ENCODE results near the gene ERC2.

Gene ERC2

GRCh38 chr3:56086355-56086754 lies 381.9 kb downstream of the ERC2 start:
- Histone ChIP-seq H3K79me2 (ENCODE audit: insufficient read depth, low read length) (no peaks in the 10 kb centered on the region), H3K4me3 (ENCODE audit: low read depth, low read length, poor library complexity, severe bottlenecking) (no peak overlapping the region), H3K9me3 (ENCODE audit: low read length) (no peaks in the 10 kb centered on the region), H4K20me1 (ENCODE audit: insufficient read depth, low read length) (no peaks in the 10 kb centered on the region), H3K27me3 (ENCODE audit: insufficient read depth, low read length) (no peaks in the 10 kb centered on the region), H3K9ac (ENCODE audit: low read length) (no peak overlapping the region), H3K4me1 (ENCODE audit: insufficient read depth, low read length, severe bottlenecking) (no peaks in the 10 kb centered on the region), H3K9me2 (ENCODE audit: low read depth, low read length) (0 out of 2 replicates have a peak, but pooled peaks cover 2% of the 10 kb centered on the region), H3K27ac (ENCODE audit: low read depth, low read length, poor library complexity, severe bottlenecking) (no peak overlapping the region), H2AFZ (ENCODE audit: low read length) (no peak overlapping the region), H3K36me3 (ENCODE audit: insufficient read depth, low read length) (no peaks in the 10 kb centered on the region), H3F3A (ENCODE audit: insufficient read depth, low read length) (no peaks in the 10 kb centered on the region), H3K4me2 (ENCODE audit: low read length) (no peak overlapping the region)
- TF ChIP-seq EZH2 (IDR thresholded peaks at IDR 0.05; ENCODE audit: borderline replicate concordance, low read length) = no peak
- TF ChIP-seq CTCF (IDR thresholded peaks at IDR 0.05; ENCODE audit: low read length) = no peak

GRCh38 chr3:56081246-56081645 lies 387.0 kb downstream of the ERC2 start:
- TF ChIP-seq EZH2 (IDR thresholded peaks at IDR 0.05; ENCODE audit: borderline replicate concordance, low read length) (no peak), CTCF (IDR thresholded peaks at IDR 0.05; ENCODE audit: low read length) (no peak)
- Histone ChIP-seq H3K4me2 (ENCODE audit: low read length) (no peak overlapping the region), H3K4me1 (ENCODE audit: insufficient read depth, low read length, severe bottlenecking) (no peaks in the 10 kb centered on the region), H3K27ac (ENCODE audit: low read depth, low read length, poor library complexity, severe bottlenecking) (no peak overlapping the region), H3F3A (ENCODE audit: insufficient read depth, low read length) (no peaks in the 10 kb centered on the region), H3K9me3 (ENCODE audit: low read length) (no peaks in the 10 kb centered on the region), H3K9ac (ENCODE audit: low read length) (no peak overlapping the region), H3K4me3 (ENCODE audit: low read depth, low read length, poor library complexity, severe bottlenecking) (no peak overlapping the region), H3K9me2 (ENCODE audit: low read depth, low read length) (no peaks in the 10 kb centered on the region), H3K36me3 (ENCODE audit: insufficient read depth, low read length) (no peaks in the 10 kb centered on the region), H3K79me2 (ENCODE audit: insufficient read depth, low read length) (no peaks in the 10 kb centered on the region), H4K20me1 (ENCODE audit: insufficient read depth, low read length) (no peaks in the 10 kb centered on the region), H3K27me3 (ENCODE audit: insufficient read depth, low read length) (no peaks in the 10 kb centered on the region), H2AFZ (ENCODE audit: low read length) (no peak overlapping the region)

- H3K9ac ChIP-seq (ENCODE audit: low read length) = no peak overlapping the region
- TF ChIP-seq EZH2 (IDR thresholded peaks at IDR 0.05; ENCODE audit: borderline replicate concordance, low read length) (no peak), CTCF (IDR thresholded peaks at IDR 0.05; ENCODE audit: low read length) (no peak)
- H2AFZ ChIP-seq (ENCODE audit: low read length) = no peak overlapping the region
- no peaks in the 10 kb centered on the region for H3F3A ChIP-seq (ENCODE audit: insufficient read depth, low read length)
- H3K9me3 ChIP-seq (ENCODE audit: low read length) = no peaks in the 10 kb centered on the region
- H3K36me3 ChIP-seq (ENCODE audit: insufficient read depth, low read length) = no peaks in the 10 kb centered on the region
- no peaks in the 10 kb centered on the region for H3K27me3 ChIP-seq (ENCODE audit: insufficient read depth, low read length)
- H3K4me2 ChIP-seq (ENCODE audit: low read length) = no peak overlapping the region
- H3K9me2 ChIP-seq (ENCODE audit: low read depth, low read length) = no peaks in the 10 kb centered on the region
- no peaks in the 10 kb centered on the region for H4K20me1 ChIP-seq (ENCODE audit: insufficient read depth, low read length)
- no peak overlapping the region for H3K4me3 ChIP-seq (ENCODE audit: low read depth, low read length, poor library complexity, severe bottlenecking)
- no peaks in the 10 kb centered on the region for H3K4me1 ChIP-seq (ENCODE audit: insufficient read depth, low read length, severe bottlenecking)
- H3K79me2 ChIP-seq (ENCODE audit: insufficient read depth, low read length) = no peaks in the 10 kb centered on the region
- H3K27ac ChIP-seq (ENCODE audit: low read depth, low read length, poor library complexity, severe bottlenecking) = no peak overlapping the region
Observed at GRCh38 chr3:56076746-56077145, 391.5 kb downstream of the ERC2 start.
